ENCODE data around the gene EZH2. TPM values are rescaled to one million over a fixed set of nuclear protein-coding genes. Genes with fewer than 3 reads are reported as not detected.

The EZH2 gene
- total RNA-seq, 6 experiments from 2014 or later: 8.9 to 21.5 (median 19.3) TPM

- Mint-ChIP-seq H3K36me3 (ENCODE audit: low read depth) (peaks cover 53% of the 10 kb centered on the region), H3K27me3 (ENCODE audit: insufficient read depth) (peaks cover 1% of the 10 kb centered on the region; the same call in 1 of the 2 replicates), H3K27ac (no peak overlapping the region), H3K4me3 (no peak overlapping the region), H3K4me1 (ENCODE audit: low read depth) (peaks cover 4% of the 10 kb centered on the region; the same call in 1 of the 2 replicates), H3K9me3 (no peaks in the 10 kb centered on the region)
- no peak for DNase-seq
- no peak for TF ChIP-seq CTCF (IDR thresholded peaks at IDR 0.05)
These were observed 89.6 kb downstream of the EZH2 start for GRCh38 chr7:148794476-148794875.

DNA sequence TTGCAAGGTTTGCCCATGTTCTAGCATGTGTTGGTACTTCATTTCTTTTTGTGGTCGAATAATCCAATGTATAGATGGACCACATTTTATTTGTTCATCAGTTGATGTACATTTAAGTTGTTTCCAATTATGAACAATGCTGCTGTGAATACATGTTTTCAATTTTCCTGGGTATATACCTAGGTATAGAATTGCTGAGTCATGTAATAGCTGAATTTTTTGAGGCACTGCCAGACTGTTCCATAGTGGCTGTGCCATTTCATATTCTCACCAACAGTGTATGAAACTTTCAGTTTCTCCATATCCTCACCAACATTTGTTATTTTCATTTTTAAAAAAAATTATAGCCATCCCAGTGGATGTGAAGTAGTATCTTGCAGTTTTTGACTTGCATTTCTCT is 90.5 kb downstream of the EZH2 start:
- peak overlapping the region; percentile 17; the same call in 1 of the 2 replicates for H3K27ac Mint-ChIP-seq
- H3K4me3 Mint-ChIP-seq: no peak overlapping the region
- peaks cover 1% of the 10 kb centered on the region; the same call in 1 of the 2 replicates for H3K27me3 Mint-ChIP-seq (ENCODE audit: insufficient read depth)
- TF ChIP-seq CTCF (IDR thresholded peaks at IDR 0.05): no peak
- H3K9me3 Mint-ChIP-seq: no peaks in the 10 kb centered on the region
- DNase-seq: no peak
- H3K36me3 Mint-ChIP-seq (ENCODE audit: low read depth): peaks cover 53% of the 10 kb centered on the region
- peaks cover 4% of the 10 kb centered on the region; the same call in 1 of the 2 replicates for H3K4me1 Mint-ChIP-seq (ENCODE audit: low read depth)

DNA sequence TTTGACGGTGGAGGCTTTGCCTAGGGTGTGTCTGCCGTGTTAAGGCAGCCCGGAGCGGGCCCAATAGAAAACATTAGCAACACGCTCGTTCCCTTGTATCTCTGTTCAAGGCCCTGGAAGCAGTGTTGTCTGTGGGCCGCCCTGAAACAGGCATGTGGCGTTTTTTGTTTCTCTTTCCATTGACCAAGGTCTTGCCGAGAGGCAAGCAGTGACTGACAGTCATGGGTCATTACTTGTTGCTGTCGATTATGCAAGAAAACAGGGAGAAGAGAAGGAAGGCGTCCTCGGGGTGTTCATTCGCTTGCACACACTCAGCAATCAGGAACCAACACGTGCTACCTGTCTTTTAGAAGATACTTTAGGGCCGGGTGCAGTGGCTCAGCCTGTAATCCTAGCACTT is 92.5 kb downstream of the EZH2 start:
- Mint-ChIP-seq H3K4me1 (ENCODE audit: low read depth) (peaks cover 4% of the 10 kb centered on the region; the same call in 1 of the 2 replicates), H3K4me3 (no peak overlapping the region), H3K36me3 (ENCODE audit: low read depth) (peaks cover 57% of the 10 kb centered on the region), H3K27ac (no peak overlapping the region), H3K9me3 (no peaks in the 10 kb centered on the region), H3K27me3 (ENCODE audit: insufficient read depth) (peaks cover 1% of the 10 kb centered on the region; the same call in 1 of the 2 replicates)
- DNase-seq: no peak
- no peak for TF ChIP-seq CTCF (IDR thresholded peaks at IDR 0.05)

GRCh38 chr7:148790850-148791249 is 93.2 kb downstream of the EZH2 start:
- Mint-ChIP-seq H3K9me3 (no peaks in the 10 kb centered on the region), H3K4me3 (no peak overlapping the region), H3K36me3 (ENCODE audit: low read depth) (peaks cover 58% of the 10 kb centered on the region), H3K27me3 (ENCODE audit: insufficient read depth) (peaks cover 1% of the 10 kb centered on the region; the same call in 1 of the 2 replicates), H3K4me1 (ENCODE audit: low read depth) (peaks cover 4% of the 10 kb centered on the region; the same call in 1 of the 2 replicates), H3K27ac (no peak overlapping the region)
- DNase-seq: no peak
- no peak for TF ChIP-seq CTCF (IDR thresholded peaks at IDR 0.05)

DNA sequence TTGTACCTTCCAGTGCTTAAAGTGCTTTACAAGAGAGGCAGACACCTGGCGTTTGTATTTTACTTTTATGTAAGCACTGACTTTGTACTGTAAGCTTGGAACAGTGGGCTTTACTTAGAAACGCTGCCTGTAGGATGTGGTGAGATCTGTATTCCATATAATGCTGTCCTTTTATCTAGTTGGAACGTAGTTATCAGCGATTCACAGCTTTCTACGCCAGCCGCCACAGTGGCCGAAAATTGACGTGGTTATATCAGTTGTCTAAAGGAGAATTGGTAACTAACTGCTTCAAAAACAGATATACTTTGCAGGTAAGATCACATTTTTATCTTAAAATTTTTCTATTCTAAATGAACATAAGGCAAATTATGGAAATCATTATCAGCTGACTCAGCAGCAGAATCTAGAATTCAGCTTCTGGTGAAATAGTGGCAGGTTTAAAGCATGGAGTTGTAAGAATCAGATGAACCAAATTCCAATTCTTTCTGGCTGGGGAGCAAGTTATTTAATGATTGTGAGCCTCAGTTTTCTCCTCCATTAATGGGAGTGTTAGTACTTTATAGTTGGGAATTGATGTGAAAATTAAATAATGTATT is 93.9 kb downstream of the EZH2 start:
- peaks cover 4% of the 10 kb centered on the region; the same call in 1 of the 2 replicates for H3K4me1 Mint-ChIP-seq (ENCODE audit: low read depth)
- H3K4me3 Mint-ChIP-seq: no peak overlapping the region
- H3K27ac Mint-ChIP-seq: no peak overlapping the region
- DNase-seq: no peak
- H3K9me3 Mint-ChIP-seq: no peaks in the 10 kb centered on the region
- no peak for TF ChIP-seq CTCF (IDR thresholded peaks at IDR 0.05)
- H3K36me3 Mint-ChIP-seq (ENCODE audit: low read depth): peaks cover 58% of the 10 kb centered on the region
- H3K27me3 Mint-ChIP-seq (ENCODE audit: insufficient read depth): peaks cover 2% of the 10 kb centered on the region; the same call in 1 of the 2 replicates

Measured in HFFc6 (cell line).